Measurements from ENCODE around the gene PFN2. TPM values are rescaled to one million over a fixed set of nuclear protein-coding genes. Genes with fewer than 3 reads are reported as not detected.
"Not testable (repeated sequence)": the region's sequence is repeated elsewhere in the genome, so short reads cannot be mapped to it uniquely, and the experiment has no call there.

The PFN2 gene
- total and polyA plus RNA-seq, 2 experiments from 2014 or later: 174 to 246 TPM

- TF ChIP-seq EZH2 (IDR thresholded peaks at IDR 0.05; ENCODE audit: insufficient read depth, poor library complexity, severe bottlenecking): no peak
Observed at GRCh38 chr3:149983628-149984027, 12.9 kb upstream of the PFN2 start.

GRCh38 chr3:149983053-149983452, 12.4 kb upstream of the PFN2 start:
- H3K27me3 ChIP-seq (replicated peaks; ENCODE audit: insufficient read depth); in situ Hi-C loops (cut with MboI); H4K20me1 ChIP-seq (ENCODE audit: insufficient read depth); H3K9ac ChIP-seq; H3K9me2 ChIP-seq (ENCODE audit: insufficient read depth); H3K36me3 ChIP-seq (ENCODE audit: low read depth); H3F3A ChIP-seq (ENCODE audit: insufficient read depth); H3K9me3 ChIP-seq (ENCODE audit: low read depth); H3K27ac ChIP-seq; H2AFZ ChIP-seq; H3K79me2 ChIP-seq (ENCODE audit: insufficient read depth); H3K4me1 ChIP-seq (ENCODE audit: insufficient read depth); H3K4me3 ChIP-seq; DNase-seq; H3K4me2 ChIP-seq (ENCODE audit: unreplicated experiment): not testable (repeated sequence)
- 94 to 95% methylated on average over 32 of the region's 32 CpGs for WGBS, 2 experiments (ENCODE audit: low coverage in 1 of 2, low lambda C conversion rate in 2 of 2, missing lambda C conversion rate in 2 of 2)

More at GRCh38 chr3:149983628-149984027, 12.9 kb upstream of the PFN2 start:
- no peak for DNase-seq
- Histone ChIP-seq H3K27me3 (replicated peaks; ENCODE audit: insufficient read depth) (no peaks in the 10 kb centered on the region), H4K20me1 (ENCODE audit: insufficient read depth) (no peaks in the 10 kb centered on the region), H3K4me3 (no peak overlapping the region), H3K79me2 (ENCODE audit: insufficient read depth) (no peaks in the 10 kb centered on the region), H3K9ac (no peak overlapping the region), H3K27ac (no peak overlapping the region), H3K4me2 (ENCODE audit: unreplicated experiment) (no peak overlapping the region), H2AFZ (no peak overlapping the region), H3K9me2 (ENCODE audit: insufficient read depth) (no peaks in the 10 kb centered on the region), H3K4me1 (ENCODE audit: insufficient read depth) (no peaks in the 10 kb centered on the region), H3K36me3 (ENCODE audit: low read depth) (no peaks in the 10 kb centered on the region), H3F3A (ENCODE audit: insufficient read depth) (no peaks in the 10 kb centered on the region), H3K9me3 (ENCODE audit: low read depth) (no peaks in the 10 kb centered on the region)
- in situ Hi-C loops (cut with MboI): no loop called here
- WGBS, 2 experiments (ENCODE audit: low coverage in 1 of 2, low lambda C conversion rate in 2 of 2, missing lambda C conversion rate in 2 of 2): 84 to 86% methylated on average over 4 of the region's 4 CpGs

GRCh38 chr3:149981979-149982378, 11.3 kb upstream of the PFN2 start:
- H3K79me2 ChIP-seq (ENCODE audit: insufficient read depth); H3K27me3 ChIP-seq (replicated peaks; ENCODE audit: insufficient read depth); H3K9me3 ChIP-seq (ENCODE audit: low read depth); H4K20me1 ChIP-seq (ENCODE audit: insufficient read depth); H3K27ac ChIP-seq; H3K4me3 ChIP-seq; in situ Hi-C loops (cut with MboI); H3K9ac ChIP-seq; H3F3A ChIP-seq (ENCODE audit: insufficient read depth); DNase-seq; H3K4me2 ChIP-seq (ENCODE audit: unreplicated experiment); H3K9me2 ChIP-seq (ENCODE audit: insufficient read depth); H2AFZ ChIP-seq; H3K4me1 ChIP-seq (ENCODE audit: insufficient read depth); H3K36me3 ChIP-seq (ENCODE audit: low read depth): not testable (repeated sequence)
- 76 to 83% methylated on average over 4 to 5 of the region's 10 CpGs for WGBS, 2 experiments (ENCODE audit: low coverage in 1 of 2, low lambda C conversion rate in 2 of 2, missing lambda C conversion rate in 2 of 2)

- no peaks in the 10 kb centered on the region for H3K27me3 ChIP-seq (replicated peaks; ENCODE audit: insufficient read depth)
- H3K4me1 ChIP-seq (ENCODE audit: insufficient read depth): peaks cover 2% of the 10 kb centered on the region
- no peak overlapping the region for H3K4me3 ChIP-seq
- no peak overlapping the region for H3K9ac ChIP-seq
- in situ Hi-C loops (cut with MboI): loop anchor here (10.0 kb wide), 1 partner anchor 207 kb away; no protein-coding TSS in a partner anchor
- H3K9me2 ChIP-seq (ENCODE audit: insufficient read depth): no peaks in the 10 kb centered on the region
- H3K36me3 ChIP-seq (ENCODE audit: low read depth): no peaks in the 10 kb centered on the region
- no peak for TF ChIP-seq EZH2phosphoT487 (IDR thresholded peaks at IDR 0.05; ENCODE audit: insufficient read depth, low read depth)
- no peak for TF ChIP-seq EZH2 (IDR thresholded peaks at IDR 0.05; ENCODE audit: insufficient read depth, poor library complexity, severe bottlenecking)
- no peaks in the 10 kb centered on the region for H3F3A ChIP-seq (ENCODE audit: insufficient read depth)
- H4K20me1 ChIP-seq (ENCODE audit: insufficient read depth): no peaks in the 10 kb centered on the region
- peaks cover 4% of the 10 kb centered on the region for H3K79me2 ChIP-seq (ENCODE audit: insufficient read depth)
- 74 to 77% methylated on average over 2 of the region's 2 CpGs for WGBS, 2 experiments (ENCODE audit: low coverage in 1 of 2, low lambda C conversion rate in 2 of 2, missing lambda C conversion rate in 2 of 2)
- H3K4me2 ChIP-seq (ENCODE audit: unreplicated experiment): no peak overlapping the region
- H2AFZ ChIP-seq: no peak overlapping the region
- no peaks in the 10 kb centered on the region for H3K9me3 ChIP-seq (ENCODE audit: low read depth)
- H3K27ac ChIP-seq: no peak overlapping the region
- no peak for DNase-seq
Observed at GRCh38 chr3:149977386-149977785, 6.7 kb upstream of the PFN2 start.

GRCh38 chr3:149975919-149976318, 5.2 kb upstream of the PFN2 start:
- no peak for TF ChIP-seq EZH2 (IDR thresholded peaks at IDR 0.05; ENCODE audit: insufficient read depth, poor library complexity, severe bottlenecking)
- TF ChIP-seq EZH2phosphoT487 (IDR thresholded peaks at IDR 0.05; ENCODE audit: insufficient read depth, low read depth): no peak
- Histone ChIP-seq H3K4me1 (ENCODE audit: insufficient read depth) (peaks cover 7% of the 10 kb centered on the region), H3K36me3 (ENCODE audit: low read depth) (no peaks in the 10 kb centered on the region), H3K27ac (no peak overlapping the region), H3K4me3 (no peak overlapping the region), H3K27me3 (replicated peaks; ENCODE audit: insufficient read depth) (no peaks in the 10 kb centered on the region), H3K79me2 (ENCODE audit: insufficient read depth) (peaks cover 14% of the 10 kb centered on the region), H4K20me1 (ENCODE audit: insufficient read depth) (no peaks in the 10 kb centered on the region), H3F3A (ENCODE audit: insufficient read depth) (no peaks in the 10 kb centered on the region; the same call in 1 of the 2 replicates), H3K4me2 (ENCODE audit: unreplicated experiment) (no peak overlapping the region), H3K9ac (no peak overlapping the region), H3K9me3 (ENCODE audit: low read depth) (no peaks in the 10 kb centered on the region), H3K9me2 (ENCODE audit: insufficient read depth) (no peaks in the 10 kb centered on the region), H2AFZ (no peak overlapping the region)
- in situ Hi-C loops (cut with MboI): loop anchor here (10.0 kb wide), 1 partner anchor 209 kb away; no protein-coding TSS in a partner anchor
- no peak for DNase-seq
